ENCODE measurements around the gene ANKLE2. TPM values are rescaled to one million over a fixed set of nuclear protein-coding genes. Genes with fewer than 3 reads are reported as not detected.

The ANKLE2 gene
- total and polyA plus RNA-seq, 10 of the 15 experiments (the other 5 are each of a cell fraction or from before 2014, with no cell fraction given) = 4.3 to 89.4 (median 53.0) TPM

GRCh38 chr12:132730353-132730752 lies 31.3 kb downstream of the ANKLE2 start:
- no peaks in the 10 kb centered on the region for H4K20me1 ChIP-seq (ENCODE audit: control insufficient read depth, insufficient read depth)
- no peaks in the 10 kb centered on the region for H3K79me2 ChIP-seq (ENCODE audit: control insufficient read depth, insufficient read depth, low read length)
- no peaks in the 10 kb centered on the region for H3K4me1 ChIP-seq (ENCODE audit: control insufficient read depth, insufficient read depth, low read length)
- ChIA-PET CTCF (interaction anchor here (1.3 kb wide), 1 partner anchor 10 kb away, joined by 3 read pairs; no protein-coding TSS in a partner anchor), POLR2A (no interaction called here), RAD21 (ENCODE audit: unreplicated experiment) (no interaction called here), SMC1A (ENCODE audit: uncharacterized antibody, unreplicated experiment) (no interaction called here)
- TF ChIP-seq SPI1 (IDR thresholded peaks at IDR 0.05; ENCODE audit: borderline replicate concordance, insufficient read depth, low read depth, low read length) (no peak), BCLAF1 (IDR thresholded peaks at IDR 0.05) (no peak)
- no peak overlapping the region for H3K9ac ChIP-seq (ENCODE audit: control insufficient read depth, insufficient read depth, low read length)
- H3K4me2 ChIP-seq (ENCODE audit: control insufficient read depth, insufficient read depth) = no peak overlapping the region
- DNase-seq (ENCODE audit: low read depth, low spot score) (no peak), ATAC-seq (no peak), FAIRE-seq (no peak)
- no peak overlapping the region for H3K27ac ChIP-seq (ENCODE audit: control insufficient read depth, insufficient read depth)
- intact Hi-C loops (cut with micrococcal nuclease; ENCODE audit: unreplicated experiment) = no loop called here
- H3K36me3 ChIP-seq (ENCODE audit: control insufficient read depth in 2 of 2, insufficient read depth in 2 of 2, low read length in 1 of 2) = peaks cover 28 to 44% of the 10 kb centered on the region in 2 experiments
- no peak overlapping the region for H2AFZ ChIP-seq (ENCODE audit: control insufficient read depth, low read depth, low read length)
- no TSS peak for BruUV-seq (replicated peaks)
- in situ Hi-C loops (cut with MboI) = no loop called here
- H3K27me3 ChIP-seq (replicated peaks in 1 of 2; ENCODE audit: control insufficient read depth in 2 of 2, insufficient read depth in 2 of 2, low read length in 1 of 2) = no peaks in the 10 kb centered on the region
- no peaks in the 10 kb centered on the region; the same call in 2 of the 3 replicates for H3K9me3 ChIP-seq (replicated peaks; ENCODE audit: control insufficient read depth, insufficient read depth, low read length)
- WGBS (ENCODE audit: insufficient coverage, insufficient replicate concordance, low lambda C conversion rate, missing lambda C conversion rate) = 93% methylated on average over 11 of the region's 11 CpGs
- H3K4me3 ChIP-seq = no peak overlapping the region

GRCh38 chr12:132729541-132730320 lies 31.9 kb downstream of the ANKLE2 start:
- no peak overlapping the region for H3K27ac ChIP-seq (ENCODE audit: control insufficient read depth, insufficient read depth)
- no peak overlapping the region for H2AFZ ChIP-seq (ENCODE audit: control insufficient read depth, low read depth, low read length)
- CTCF ChIA-PET = interaction anchor here (1.3 kb wide), 1 partner anchor 10 kb away, joined by 3 read pairs; no protein-coding TSS in a partner anchor
- H3K36me3 ChIP-seq (ENCODE audit: control insufficient read depth in 2 of 2, insufficient read depth in 2 of 2, low read length in 1 of 2) = peaks cover 24 to 41% of the 10 kb centered on the region in 2 experiments
- intact Hi-C loops (cut with micrococcal nuclease; ENCODE audit: unreplicated experiment) (no loop called here), in situ Hi-C loops (cut with MboI) (no loop called here)
- no peaks in the 10 kb centered on the region for H3K4me1 ChIP-seq (ENCODE audit: control insufficient read depth, insufficient read depth, low read length)
- no peak overlapping the region for H3K4me2 ChIP-seq (ENCODE audit: control insufficient read depth, insufficient read depth)
- no peaks in the 10 kb centered on the region for H3K79me2 ChIP-seq (ENCODE audit: control insufficient read depth, insufficient read depth, low read length)
- no peak overlapping the region for H3K4me3 ChIP-seq
- SMC1A ChIA-PET (ENCODE audit: uncharacterized antibody, unreplicated experiment) = no interaction called here
- ATAC-seq = no peak
- no peaks in the 10 kb centered on the region for H4K20me1 ChIP-seq (ENCODE audit: control insufficient read depth, insufficient read depth)
- DNase-seq (ENCODE audit: low read depth, low spot score) = no peak
- RAD21 ChIA-PET (ENCODE audit: unreplicated experiment) = no interaction called here
- no TSS peak for BruUV-seq (replicated peaks)
- FAIRE-seq = no peak
- H3K27me3 ChIP-seq (replicated peaks in 1 of 2; ENCODE audit: control insufficient read depth in 2 of 2, insufficient read depth in 2 of 2, low read length in 1 of 2) = no peaks in the 10 kb centered on the region
- H3K9me3 ChIP-seq (replicated peaks; ENCODE audit: control insufficient read depth, insufficient read depth, low read length) = no peaks in the 10 kb centered on the region; the same call in 2 of the 3 replicates
- POLR2A ChIA-PET = no interaction called here
- TF ChIP-seq ZNF274 (IDR thresholded peaks at IDR 0.05; ENCODE audit: insufficient read depth, insufficient read length) = no peak
- no peak for TF ChIP-seq NFYB (IDR thresholded peaks at IDR 0.05; ENCODE audit: insufficient read depth, low read depth, low read length)
- TF ChIP-seq POLR2A (IDR thresholded peaks at IDR 0.05; ENCODE audit: low read depth, low read length) = 0 out of 2 replicates have a peak, but pooled peaks have one; percentile 6
- 89% methylated on average over 24 of the region's 24 CpGs for WGBS (ENCODE audit: insufficient coverage, insufficient replicate concordance, low lambda C conversion rate, missing lambda C conversion rate)
- H3K9ac ChIP-seq (ENCODE audit: control insufficient read depth, insufficient read depth, low read length) = no peak overlapping the region
